Spleen (tissue), 11 donors: ENCODE measurements around the gene ZBTB42. TPM values are rescaled to one million over a fixed set of nuclear protein-coding genes. Genes with fewer than 3 reads are reported as not detected.
A peak's percentile ranks its signal among the peaks of the same experiment; 100 is the strongest.

ENCODE experiments used
- DNase-seq: peaks from one replicate; pipeline ENCODE4 v3.0.0-alpha.2; 2020
- H3K27ac ChIP-seq, 8 donors: fragments of 200-600 bp; sonication (generic) in 7 of 8; 1 replicate in 4 of 8; 2 replicates in 4 of 8; pipeline versions ENCODE4 v1.5.0 to v1.8.0; 2016 to 2021; ENCODE audit warnings: inconsistent platforms in 4 of 8, mild to moderate bottlenecking in 4 of 8, moderate library complexity in 1 of 8
- H3K27me3 ChIP-seq, 7 donors: fragments of 200-600 bp; sonication (generic) in 6 of 7; replicated peaks in 1 of 7; 1 replicate in 4 of 7; 2 replicates in 3 of 7; pipeline versions ENCODE4 v1.5.0 to v1.8.0; 2016 to 2021; ENCODE audit warnings: inconsistent platforms in 3 of 7, mild to moderate bottlenecking in 1 of 7
- H3K36me3 ChIP-seq, 6 donors: fragments of 200-600 bp; sonication (generic) in 5 of 6; 1 replicate in 4 of 6; 2 replicates in 2 of 6; pipeline versions ENCODE4 v1.5.0 to v1.8.0; 2016 to 2021; ENCODE audit warnings: inconsistent platforms in 2 of 6
- H3K4me1 ChIP-seq, 6 donors: fragments of 200-600 bp; sonication (generic) in 5 of 6; 1 replicate in 3 of 6; 2 replicates in 3 of 6; pipeline versions ENCODE4 v1.5.0 to v1.8.0; 2016 to 2021; ENCODE audit warnings: inconsistent platforms in 3 of 6
- H3K4me3 ChIP-seq, 8 donors: fragments of 200-600 bp; sonication (generic) in 7 of 8; 1 replicate in 4 of 8; 2 replicates in 4 of 8; pipeline versions ENCODE4 v1.5.0 to v1.8.0; 2016 to 2021; ENCODE audit warnings: inconsistent platforms in 4 of 8, mild to moderate bottlenecking in 4 of 8, moderate library complexity in 2 of 8
- H3K9me3 ChIP-seq, 8 donors: fragments of 200-600 bp; sonication (generic) in 7 of 8; 1 replicate in 4 of 8; 2 replicates in 4 of 8; pipeline versions ENCODE4 v1.5.0 to v1.8.0; 2016 to 2021; ENCODE audit warnings: inconsistent platforms in 4 of 8
- CTCF ChIP-seq, 11 experiments: fragments of 200-600 bp in 7 of 11; fragments of 450-650 bp in 4 of 11; sonication (generic) in 4 of 11; IDR thresholded peaks in 8 of 11; conservative IDR thresholded peaks in 3 of 11; 1 replicate in 7 of 11; 2 replicates in 4 of 11; pipeline versions ENCODE4 v1.4.0 to v1.8.0; 2016 to 2021; ENCODE audit warnings: antibody characterized with exemption in 11 of 11, inconsistent platforms in 4 of 11, mild to moderate bottlenecking in 1 of 11
- POLR2A ChIP-seq, 3 donors: fragments of 450-650 bp; IDR thresholded peaks; one replicate each; pipeline ENCODE4 v1.5.1; 2017; ENCODE audit warnings: antibody characterized with exemption in 3 of 3, mild to moderate bottlenecking in 1 of 3
- POLR2AphosphoS5 ChIP-seq, 3 donors: sonication (generic); formaldehyde crosslinking; IDR thresholded peaks; one replicate each; pipeline ENCODE4 v1.5.1; 2017; ENCODE audit warnings: antibody characterized with exemption in 3 of 3
- WGBS, 5 donors: extraction: QIAGEN DNeasy Blood & Tissue Kit in 3 of 5; methylation state at CpG; one replicate each; pipeline versions ENCODE4 v1.1.5 to v1.1.7; 2013 to 2018; 5-methylcytosine and 5-hydroxymethylcytosine counted together
- intact Hi-C: fragments of 100-400 bp; cut with DNase I; formaldehyde crosslinking; loops from one replicate; pipeline ENCODE4 v1.15.0; 2023; ENCODE audit warnings: low total_unique reads
- polyA plus RNA-seq, 3 donors: library from polyadenylated mRNA; stranded (reverse); fragments of 200-250 nt; gene quantifications; one replicate each; pipeline ENCODE4 v1.2.1, GENCODE V29; 2013
- total RNA-seq, 7 donors: library from RNA; depleted of rRNA in 3 of 7; stranded (reverse); fragments of >200 nt in 3 of 7; fragmentation: NEBNext Ultra II Directional in 4 of 7; extraction: Animal tissue kit (Norgen Biotek cat#: 25700) in 4 of 7; gene quantifications; one replicate each; pipeline versions ENCODE4 v1.1.0 to v1.2.1, GENCODE V29; 2016 to 2021
- donor health status: healthy with polysubstance abuse.
- donor health status: DM: no; HTN: no; CAD: no; lungs with moderate emphysema.
- donor health status: DM: no; HTN: no; CAD: no.
- donor health status: Bipolar disorder and iron deficiency.
- donor health status: healthy.
- donor health status: DM: no; HTN: no; CAD: no.
- donor health status: DM: yes; HTN: yes; CAD: no.

Gene ZBTB42
- total and polyA plus RNA-seq, 10 donors, result 0.74 to 11.5 (median 4.6) TPM

- no peak for TF ChIP-seq POLR2A (IDR thresholded peaks at IDR 0.05)
- no peak for TF ChIP-seq CTCF (IDR thresholded peaks at IDR 0.05 in 8 of 11, conservative IDR thresholded peaks at IDR 0.05 in 3 of 11)
- TF ChIP-seq POLR2AphosphoS5 (IDR thresholded peaks at IDR 0.05), result no peak
Observed at GRCh38 chr14:104782808-104783139, 18.1 kb upstream of the ZBTB42 start.

GRCh38 chr14:104783484-104784217, 17.2 kb upstream of the ZBTB42 start:
- 66 to 97% (median 90%) methylated on average over 8 to 16 of the region's 16 CpGs for WGBS, 5 donors

More at GRCh38 chr14:104782808-104783139, 18.1 kb upstream of the ZBTB42 start:
- Histone ChIP-seq H3K4me1 (peaks cover 13 to 51% (median 33%) of the 10 kb centered on the region in 6 donors), H3K27me3 (no peaks in the 10 kb centered on the region), H3K9me3 (no peaks in the 10 kb centered on the region), H3K36me3 (peaks cover 0 to 93% (median 16%) of the 10 kb centered on the region in 6 donors), H3K27ac (no peak overlapping the region), H3K4me3 (no peak overlapping the region)
- WGBS, 5 donors, result 72 to 81% (median 79%) methylated on average over 4 to 13 of the region's 13 CpGs
- intact Hi-C loops, result no loop called here
- no peak for DNase-seq

GRCh38 chr14:104784218-104784568, 16.7 kb upstream of the ZBTB42 start:
- Histone ChIP-seq H3K27me3 (no peaks in the 10 kb centered on the region), H3K27ac (peak overlapping the region in 3 of 8 donors; percentile 9 to 75 (median 45)), H3K4me1 (peaks cover 26 to 63% (median 48%) of the 10 kb centered on the region in 6 donors), H3K4me3 (no peak overlapping the region), H3K36me3 (peaks cover 0 to 93% (median 15%) of the 10 kb centered on the region in 6 donors), H3K9me3 (no peaks in the 10 kb centered on the region)
- DNase-seq, result no peak
- intact Hi-C loops, result no loop called here
- WGBS, 5 donors, result 87 to 100% (median 91%) methylated on average over 1 to 9 of the region's 9 CpGs
- no peak for TF ChIP-seq POLR2A (IDR thresholded peaks at IDR 0.05)
- TF ChIP-seq CTCF (IDR thresholded peaks at IDR 0.05 in 8 of 11, conservative IDR thresholded peaks at IDR 0.05 in 3 of 11), result no peak
- TF ChIP-seq POLR2AphosphoS5 (IDR thresholded peaks at IDR 0.05), result no peak

More at GRCh38 chr14:104783484-104784217, 17.2 kb upstream of the ZBTB42 start:
- Histone ChIP-seq H3K27ac (peak overlapping the region in 3 of 8 donors; percentile 9 to 75 (median 45)), H3K4me3 (no peak overlapping the region), H3K4me1 (peaks cover 22 to 59% (median 42%) of the 10 kb centered on the region in 6 donors), H3K36me3 (peaks cover 0 to 93% (median 15%) of the 10 kb centered on the region in 6 donors), H3K27me3 (no peaks in the 10 kb centered on the region), H3K9me3 (no peaks in the 10 kb centered on the region)
- no peak for DNase-seq
- intact Hi-C loops, result no loop called here
- no peak for TF ChIP-seq CTCF (IDR thresholded peaks at IDR 0.05 in 8 of 11, conservative IDR thresholded peaks at IDR 0.05 in 3 of 11)
- TF ChIP-seq POLR2AphosphoS5 (IDR thresholded peaks at IDR 0.05), result no peak
- no peak for TF ChIP-seq POLR2A (IDR thresholded peaks at IDR 0.05)

- Histone ChIP-seq H3K27ac (peak overlapping the region in 4 of 8 donors; percentile 45 to 84 (median 72)), H3K36me3 (peaks cover 0 to 93% (median 15%) of the 10 kb centered on the region in 6 donors), H3K9me3 (no peaks in the 10 kb centered on the region), H3K4me1 (peaks cover 30 to 72% (median 56%) of the 10 kb centered on the region in 6 donors), H3K4me3 (no peak overlapping the region), H3K27me3 (no peaks in the 10 kb centered on the region)
- WGBS, 5 donors, result 58 to 87% (median 77%) methylated on average over 11 to 36 of the region's 36 CpGs
- intact Hi-C loops, result no loop called here
- DNase-seq, result no peak
- TF ChIP-seq POLR2A (IDR thresholded peaks at IDR 0.05) (no peak), POLR2AphosphoS5 (IDR thresholded peaks at IDR 0.05) (peak in 2 of 3 donors; percentile 9 to 28)
Observed at GRCh38 chr14:104784846-104785707, 15.8 kb upstream of the ZBTB42 start.
